ENCODE results near the gene NF2.

The NF2 gene

GRCh38 chr22:29707010-29707409 is 103.6 kb downstream of the NF2 start:
- DNase-seq, result no peak
- Histone ChIP-seq H3K36me3 (no peaks in the 10 kb centered on the region), H3K27me3 (ENCODE audit: insufficient read depth, low read depth, severe bottlenecking) (no peaks in the 10 kb centered on the region), H3K27ac (no peak overlapping the region; the same call in 1 of the 2 replicates), H3K4me3 (ENCODE audit: low read depth, low read length) (no peak overlapping the region), H3K9me3 (ENCODE audit: severe bottlenecking) (no peaks in the 10 kb centered on the region)
- TF ChIP-seq CTCF (IDR thresholded peaks at IDR 0.05; ENCODE audit: low read depth, low read length), result no peak

DNA sequence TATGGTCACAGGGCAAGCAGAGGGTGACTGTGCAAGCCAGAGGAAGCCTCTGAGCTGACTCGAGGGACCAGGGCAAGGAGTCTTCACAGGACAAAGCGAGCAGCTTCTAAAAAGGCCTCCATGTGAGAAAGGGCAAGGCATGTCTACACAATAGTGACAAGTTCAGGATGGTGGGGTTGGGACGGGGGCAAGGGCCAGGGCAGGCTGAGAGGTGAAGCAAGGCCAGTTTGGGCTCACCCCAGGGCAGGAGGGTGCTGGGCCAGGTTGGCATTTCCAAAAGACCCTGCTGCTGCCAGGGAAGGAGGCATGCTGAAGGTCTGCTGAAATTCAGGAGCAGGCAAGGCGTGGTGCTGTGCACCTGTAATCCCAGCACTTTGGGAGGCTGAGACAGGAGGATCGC is 104.0 kb downstream of the NF2 start:
- no peak overlapping the region for H3K4me3 ChIP-seq (ENCODE audit: low read depth, low read length)
- DNase-seq, result no peak
- no peaks in the 10 kb centered on the region for H3K36me3 ChIP-seq
- no peak for TF ChIP-seq CTCF (IDR thresholded peaks at IDR 0.05; ENCODE audit: low read depth, low read length)
- H3K27ac ChIP-seq, result no peak overlapping the region
- H3K27me3 ChIP-seq (ENCODE audit: insufficient read depth, low read depth, severe bottlenecking), result no peaks in the 10 kb centered on the region
- H3K9me3 ChIP-seq (ENCODE audit: severe bottlenecking), result no peaks in the 10 kb centered on the region

DNA sequence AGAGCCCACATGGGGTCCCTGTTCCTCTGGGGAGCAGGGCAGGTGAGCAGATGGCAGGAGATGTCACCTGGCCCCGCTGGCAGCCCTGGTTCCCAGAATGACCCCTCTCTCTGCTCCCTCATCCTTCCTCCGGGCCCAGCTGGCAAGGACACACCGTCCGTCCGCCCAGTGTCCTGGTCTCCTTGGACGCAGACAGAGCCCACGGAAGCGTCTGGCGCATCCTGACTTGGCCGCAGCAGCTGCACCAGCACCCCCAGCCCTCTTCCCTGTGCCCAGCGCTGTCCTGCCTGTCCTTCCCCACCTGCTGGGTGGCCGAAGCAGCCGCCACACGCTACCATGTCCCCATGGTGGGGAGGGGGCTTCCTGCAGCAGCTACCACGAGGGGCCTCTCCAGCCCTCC is 106.8 kb downstream of the NF2 start:
- Histone ChIP-seq H3K27ac (no peak overlapping the region), H3K27me3 (ENCODE audit: insufficient read depth, low read depth, severe bottlenecking) (no peaks in the 10 kb centered on the region)

GRCh38 chr22:29710922-29711593 is 107.6 kb downstream of the NF2 start:
- no peak overlapping the region for H3K4me3 ChIP-seq (ENCODE audit: low read depth, low read length)
- no peaks in the 10 kb centered on the region for H3K27me3 ChIP-seq (ENCODE audit: insufficient read depth, low read depth, severe bottlenecking)

More for the DNA sequence above, 106.8 kb downstream of the NF2 start:
- no peak for DNase-seq
- no peak for TF ChIP-seq CTCF (IDR thresholded peaks at IDR 0.05; ENCODE audit: low read depth, low read length)
- H3K9me3 ChIP-seq (ENCODE audit: severe bottlenecking), result no peaks in the 10 kb centered on the region
- H3K4me3 ChIP-seq (ENCODE audit: low read depth, low read length), result no peak overlapping the region
- H3K36me3 ChIP-seq, result no peaks in the 10 kb centered on the region

DNA sequence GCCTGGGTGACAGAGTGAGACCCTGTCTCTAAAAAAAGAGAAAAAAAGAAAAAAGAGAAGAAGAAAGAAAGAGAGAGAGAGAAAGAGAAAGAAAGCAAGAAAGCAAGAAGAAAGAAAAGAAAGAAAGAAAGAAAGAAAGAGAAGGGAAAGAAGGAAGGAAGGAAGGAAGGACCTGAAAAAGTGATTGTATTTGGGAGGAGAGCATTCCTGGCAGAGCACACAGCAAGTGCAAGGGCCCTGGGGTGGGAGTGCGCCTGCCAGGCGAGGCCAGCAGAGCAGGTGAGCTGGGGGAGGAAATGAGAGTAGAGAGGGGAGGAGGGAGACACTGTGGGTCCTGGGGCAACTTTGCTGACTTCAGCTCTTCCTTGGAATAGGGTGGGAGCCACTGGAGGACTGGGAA is 108.7 kb downstream of the NF2 start:
- no peak for DNase-seq
- TF ChIP-seq CTCF (IDR thresholded peaks at IDR 0.05; ENCODE audit: low read depth, low read length), result no peak
- no peak overlapping the region for H3K27ac ChIP-seq
- no peaks in the 10 kb centered on the region for H3K27me3 ChIP-seq (ENCODE audit: insufficient read depth, low read depth, severe bottlenecking)
- no peaks in the 10 kb centered on the region for H3K9me3 ChIP-seq (ENCODE audit: severe bottlenecking)
- no peaks in the 10 kb centered on the region for H3K36me3 ChIP-seq
- no peak overlapping the region for H3K4me3 ChIP-seq (ENCODE audit: low read depth, low read length)

More at GRCh38 chr22:29710922-29711593, 107.6 kb downstream of the NF2 start:
- DNase-seq, result no peak
- Histone ChIP-seq H3K27ac (no peak overlapping the region), H3K36me3 (no peaks in the 10 kb centered on the region), H3K9me3 (ENCODE audit: severe bottlenecking) (no peaks in the 10 kb centered on the region)
- TF ChIP-seq CTCF (IDR thresholded peaks at IDR 0.05; ENCODE audit: low read depth, low read length), result no peak

Data from WERI-Rb-1 (cell line).